IMR-90 (cell line): ENCODE results near the gene IGSF3. TPM values are rescaled to one million over a fixed set of nuclear protein-coding genes. Genes with fewer than 3 reads are reported as not detected.
"Not testable (repeated sequence)": the region's sequence is repeated elsewhere in the genome, so short reads cannot be mapped to it uniquely, and the experiment has no call there.

ENCODE experiments used
- ATAC-seq: fragments of 200-7000 bp; cut with Tn5 transposase; 2 replicates; pipeline ENCODE4 v1.9.1; 2020; ENCODE audit warnings: low read depth, mild to moderate bottlenecking, moderate library complexity
- BruUV-seq: library from RNA; stranded (reverse); fragments of 400-500 nt; replicated peaks from 2 replicates; lab custom pipeline; 2021; lab: Mats Ljungman, UMichigan
- CTCF ChIA-PET: fragments of 300-600 bp; formaldehyde crosslinking; extraction: SDS; loops from one replicate; lab custom pipeline; 2021; ENCODE audit warnings: antibody characterized with exemption; lab: Yijun Ruan, JAX
- POLR2A ChIA-PET: fragments of 300-600 bp; sonication (Branson Sonifier 250); formaldehyde crosslinking; loops from one replicate; lab custom pipeline; 2022; ENCODE audit warnings: antibody characterized with exemption; ENCODE audit not compliant: unreplicated experiment; lab: Charles Lee
- DNase-seq: peaks from one replicate; pipeline ENCODE4 v3.0.0; 2013
- H2AFZ ChIP-seq: replicated peaks from 2 replicates; pipeline ENCODE3; 2013; ENCODE audit warnings: low read length, mild to moderate bottlenecking; ENCODE audit not compliant: poor library complexity
- H2AK5ac ChIP-seq: 2 replicates; pipeline ENCODE4 v1.6.1; 2013; ENCODE audit warnings: low read depth, low read length, inconsistent platforms
- H2AK9ac ChIP-seq: replicated peaks from 2 replicates; pipeline ENCODE3; 2013; ENCODE audit warnings: mild to moderate bottlenecking, low read depth, low read length, moderate library complexity; ENCODE audit not compliant: poor library complexity
- H2BK120ac ChIP-seq: 2 replicates; pipeline ENCODE4 v1.6.1; 2013; ENCODE audit warnings: low read depth, low read length, inconsistent platforms
- H2BK15ac ChIP-seq: 3 replicates; pipeline ENCODE4 v1.6.1; 2013; ENCODE audit warnings: low read depth, low read length, inconsistent platforms
- H2BK20ac ChIP-seq: 2 replicates; pipeline ENCODE4 v1.6.1; 2013; ENCODE audit warnings: low read depth, mild to moderate bottlenecking, inconsistent platforms, low read length, moderate library complexity
- H2BK5ac ChIP-seq: 2 replicates; pipeline ENCODE4 v1.6.1; 2013; ENCODE audit warnings: mild to moderate bottlenecking, low read depth, low read length, inconsistent platforms; ENCODE audit not compliant: poor library complexity, severe bottlenecking
- H3K14ac ChIP-seq: replicated peaks from 2 replicates; pipeline ENCODE4 v1.6.1; 2013; ENCODE audit warnings: low read depth, low read length, inconsistent platforms
- H3K18ac ChIP-seq: 2 replicates; pipeline ENCODE4 v1.6.1; 2013; ENCODE audit warnings: low read depth, low read length, control low read depth
- H3K23ac ChIP-seq: 2 replicates; pipeline ENCODE4 v1.6.1; 2013; ENCODE audit warnings: low read depth, low read length, inconsistent platforms
- H3K27ac ChIP-seq: 2 replicates; pipeline ENCODE4 v1.5.1; 2013; ENCODE audit warnings: mild to moderate bottlenecking, control low read depth, low read length; ENCODE audit not compliant: insufficient read depth
- H3K27me3 ChIP-seq: 2 replicates; pipeline ENCODE4 v1.6.1; 2013; ENCODE audit warnings: low read length; ENCODE audit not compliant: control insufficient read depth, insufficient read depth
- H3K36me3 ChIP-seq: 2 replicates; pipeline ENCODE4 v1.6.1; 2013; ENCODE audit warnings: low read length, mixed read lengths; ENCODE audit not compliant: control insufficient read depth, insufficient read depth
- H3K4ac ChIP-seq: 2 replicates; pipeline ENCODE4 v1.6.1; 2013; ENCODE audit warnings: low read depth, low read length, inconsistent platforms
- H3K4me1 ChIP-seq: 2 replicates; pipeline ENCODE4 v1.6.1; 2013; ENCODE audit warnings: low read length, mixed read lengths; ENCODE audit not compliant: control insufficient read depth, insufficient read depth
- H3K4me2 ChIP-seq: 2 replicates; pipeline ENCODE4 v1.6.1; 2013; ENCODE audit warnings: low read depth, mild to moderate bottlenecking, control low read depth, low read length, moderate library complexity
- H3K4me3 ChIP-seq: 2 replicates; pipeline ENCODE4 v1.5.1; 2013; ENCODE audit warnings: low read depth, mild to moderate bottlenecking, control low read depth, low read length, moderate library complexity; ENCODE audit not compliant: insufficient read depth
- H3K56ac ChIP-seq: 2 replicates; pipeline ENCODE4 v1.6.1; 2013; ENCODE audit warnings: low read length, inconsistent platforms; ENCODE audit not compliant: insufficient read depth; ENCODE audit errors: extremely low read depth
- H3K79me1 ChIP-seq, 2 experiments: 2 replicates each; pipeline ENCODE4 v1.6.1; 2013; ENCODE audit warnings: low read length in 2 of 2, inconsistent platforms in 1 of 2, low read depth in 1 of 2
- H3K9ac ChIP-seq: 2 replicates; pipeline ENCODE4 v1.6.1; 2013; ENCODE audit warnings: low read depth, low read length, control low read depth
- H3K9me1 ChIP-seq: 2 replicates; pipeline ENCODE4 v1.6.1; 2013; ENCODE audit warnings: low read length, inconsistent platforms; ENCODE audit not compliant: insufficient read depth
- H3K9me3 ChIP-seq: 2 replicates; pipeline ENCODE4 v1.6.1; 2013; ENCODE audit warnings: low read length; ENCODE audit not compliant: control insufficient read depth, insufficient read depth
- H4K20me1 ChIP-seq: 2 replicates; pipeline ENCODE4 v1.6.1; 2013; ENCODE audit warnings: low read length, inconsistent platforms; ENCODE audit not compliant: insufficient read depth
- H4K5ac ChIP-seq: 2 replicates; pipeline ENCODE4 v1.6.1; 2013; ENCODE audit warnings: mild to moderate bottlenecking, low read depth, low read length, control low read depth
- H4K8ac ChIP-seq, 2 experiments: 2 replicates each; pipeline ENCODE4 v1.6.1; 2013; ENCODE audit warnings: low read depth in 2 of 2, low read length in 2 of 2, control low read depth in 1 of 2, inconsistent platforms in 1 of 2
- H4K91ac ChIP-seq: 2 replicates; pipeline ENCODE4 v1.6.1; 2013; ENCODE audit warnings: low read depth, low read length, inconsistent platforms; ENCODE audit not compliant: insufficient read depth
- WGBS, 2 experiments: methylation state at CpG; one replicate each; pipeline versions ENCODE4 v1.1.5 to v1.1.7; 2013; ENCODE audit warnings: missing lambda C conversion rate in 2 of 2; ENCODE audit not compliant: insufficient read length in 1 of 2; ENCODE audit errors: extremely low coverage in 2 of 2; 5-methylcytosine and 5-hydroxymethylcytosine counted together
- dilution Hi-C: fragments of 300-500 bp; cut with HindIII; formaldehyde crosslinking; loops from one replicate; pipeline ENCODE4 v1.14.3; 2018; ENCODE audit warnings: low sequenced_read_pairs; ENCODE audit not compliant: unreplicated experiment
- in situ Hi-C: fragments of 300-500 bp; cut with MboI; formaldehyde crosslinking; loops from 3 replicates; pipeline ENCODE4 v1.14.3; 2019; ENCODE audit warnings: low sequenced_read_pairs, inconsistent platforms, mixed read lengths
- intact Hi-C: fragments of 100-400 bp; cut with micrococcal nuclease; formaldehyde crosslinking; loops from 2 replicates; pipeline ENCODE4 v1.10.0; 2022
- polyA plus RNA-seq, 3 experiments: library from polyadenylated mRNA; depleted of rRNA; stranded (reverse); fragments of >200 nt; gene quantifications; 2 replicates each; pipeline ENCODE4 v1.2.3, GENCODE V29; 2012; ENCODE audit warnings: low replicate concordance in 1 of 3
- total RNA-seq: library from RNA; depleted of rRNA; stranded (reverse); fragments of >200 nt; gene quantifications from 2 replicates; pipeline ENCODE4 v1.2.3, GENCODE V29; 2012

IGSF3 gene
- total and polyA plus RNA-seq, 2 of the 4 experiments (the other 2 are of a cell fraction), result under 0.01 to 0.02 TPM

GRCh38 chr1:116608151-116608550 is 59.4 kb downstream of the IGSF3 start:
- H4K8ac ChIP-seq, H3K36me3 ChIP-seq, dilution Hi-C loops, H2AFZ ChIP-seq, H3K9ac ChIP-seq, H3K9me1 ChIP-seq, H3K4me2 ChIP-seq, POLR2A ChIA-PET, H4K91ac ChIP-seq, H3K4me1 ChIP-seq, H3K18ac ChIP-seq, H3K14ac ChIP-seq, H3K27ac ChIP-seq, H2AK9ac ChIP-seq, H2BK120ac ChIP-seq, H2BK15ac ChIP-seq, DNase-seq, in situ Hi-C loops, intact Hi-C loops, ATAC-seq, H3K9me3 ChIP-seq, H3K23ac ChIP-seq, H2BK5ac ChIP-seq, H3K27me3 ChIP-seq, H3K56ac ChIP-seq, H3K4me3 ChIP-seq, H4K5ac ChIP-seq, H2BK20ac ChIP-seq, H3K4ac ChIP-seq, H3K79me1 ChIP-seq, H2AK5ac ChIP-seq, CTCF ChIA-PET, BruUV-seq, H4K20me1 ChIP-seq: not testable (repeated sequence)
- no CpG with 5 or more reads among the region's 12 CpGs for WGBS, 2 experiments

GRCh38 chr1:116607463-116607862 is 60.1 kb downstream of the IGSF3 start:
- H3K23ac ChIP-seq, H3K27ac ChIP-seq, H3K79me1 ChIP-seq, H2AK9ac ChIP-seq, H3K9me1 ChIP-seq, DNase-seq, H2BK15ac ChIP-seq, H3K36me3 ChIP-seq, H3K14ac ChIP-seq, H2AK5ac ChIP-seq, H3K56ac ChIP-seq, ATAC-seq, H2BK120ac ChIP-seq, H3K4me2 ChIP-seq, H4K20me1 ChIP-seq, dilution Hi-C loops, CTCF ChIA-PET, BruUV-seq, H3K4me1 ChIP-seq, H4K8ac ChIP-seq, intact Hi-C loops, H3K4ac ChIP-seq, H2AFZ ChIP-seq, H4K5ac ChIP-seq, H3K4me3 ChIP-seq, H3K18ac ChIP-seq, H3K27me3 ChIP-seq, H3K9ac ChIP-seq, H4K91ac ChIP-seq, H2BK20ac ChIP-seq, POLR2A ChIA-PET, H2BK5ac ChIP-seq, H3K9me3 ChIP-seq, in situ Hi-C loops: not testable (repeated sequence)
- no CpG with 5 or more reads among the region's 1 CpG for WGBS, 2 experiments
